ENCODE data around the gene NTM.

Gene NTM

DNA sequence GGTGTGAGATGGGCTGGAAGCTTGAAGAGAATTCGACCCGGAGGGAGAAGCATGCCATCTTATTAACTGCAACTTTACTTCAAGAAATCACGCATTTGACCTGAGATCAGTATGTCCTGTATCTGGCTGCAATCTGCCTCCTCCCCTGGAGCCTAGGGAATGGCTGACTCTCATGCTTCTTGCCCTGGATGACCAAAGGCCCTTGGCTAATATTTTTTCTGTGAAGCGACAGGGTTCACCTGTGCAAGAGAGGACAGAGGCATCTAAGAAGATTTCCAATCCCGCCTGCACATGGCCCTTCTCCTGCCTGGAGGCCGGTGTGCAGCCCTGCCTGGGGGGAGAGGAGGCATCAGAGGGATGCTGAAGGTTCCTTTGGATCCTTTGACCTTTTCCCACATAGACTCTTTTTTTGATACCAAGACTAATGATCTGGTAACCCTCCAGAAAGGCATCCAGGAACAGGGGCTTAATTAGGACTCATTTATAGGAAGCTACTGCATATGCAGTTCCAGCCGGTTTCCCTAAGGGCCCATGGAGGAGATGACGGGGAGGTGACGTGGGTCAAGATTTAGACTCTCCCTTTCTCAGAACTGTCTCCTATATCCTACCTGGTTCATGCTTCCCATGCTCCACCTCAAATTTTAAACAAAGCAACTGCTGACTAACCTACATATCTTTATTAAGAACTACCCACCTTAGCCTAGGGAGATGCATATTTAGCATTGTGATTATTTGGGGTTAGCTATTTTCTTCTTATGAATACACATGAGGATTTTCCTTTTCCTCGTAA lies 50.8 kb downstream of the NTM start:
- ChIA-PET CTCF (no interaction called here), POLR2A (no interaction called here)
- Histone ChIP-seq H3K27ac (ENCODE audit: extremely low read depth, low read depth, low read length) (no peak overlapping the region), H3K4me3 (ENCODE audit: low read depth, low read length) (no peak overlapping the region), H3K4me1 (ENCODE audit: control insufficient read depth, insufficient read depth, low read length) (no peaks in the 10 kb centered on the region), H3K36me3 (ENCODE audit: control insufficient read depth in 2 of 2, insufficient read depth in 1 of 2, low read length in 2 of 2) (no peaks in the 10 kb centered on the region), H3K9me3 (ENCODE audit: control insufficient read depth, insufficient read depth, low read depth, low read length) (no peaks in the 10 kb centered on the region)
- no peak for TF ChIP-seq ZNF354C (tag by site-specific recombination; IDR thresholded peaks at IDR 0.05; ENCODE audit: borderline replicate concordance, low read depth)
- no peak for TF ChIP-seq ZNF140 (tag by site-specific recombination; IDR thresholded peaks at IDR 0.05)
- no peak for TF ChIP-seq ZNF214 (tag by site-specific recombination; IDR thresholded peaks at IDR 0.05; ENCODE audit: borderline replicate concordance)
- TF ChIP-seq ZNF248 (tag by site-specific recombination; IDR thresholded peaks at IDR 0.05): no peak
- TF ChIP-seq ZNF23 (tag by site-specific recombination; IDR thresholded peaks at IDR 0.05; ENCODE audit: borderline replicate concordance): no peak
- no peak for TF ChIP-seq ZNF747 (tag by site-specific recombination; IDR thresholded peaks at IDR 0.05)
- no peak for TF ChIP-seq ZNF610 (tag by site-specific recombination; IDR thresholded peaks at IDR 0.05; ENCODE audit: borderline replicate concordance)
- TF ChIP-seq ZBTB8A (tag by site-specific recombination; IDR thresholded peaks at IDR 0.05): no peak
- no peak for TF ChIP-seq YY1 (tag by site-specific recombination; IDR thresholded peaks at IDR 0.05)
- TF ChIP-seq ZNF184 (tag by site-specific recombination; IDR thresholded peaks at IDR 0.05): no peak

DNA sequence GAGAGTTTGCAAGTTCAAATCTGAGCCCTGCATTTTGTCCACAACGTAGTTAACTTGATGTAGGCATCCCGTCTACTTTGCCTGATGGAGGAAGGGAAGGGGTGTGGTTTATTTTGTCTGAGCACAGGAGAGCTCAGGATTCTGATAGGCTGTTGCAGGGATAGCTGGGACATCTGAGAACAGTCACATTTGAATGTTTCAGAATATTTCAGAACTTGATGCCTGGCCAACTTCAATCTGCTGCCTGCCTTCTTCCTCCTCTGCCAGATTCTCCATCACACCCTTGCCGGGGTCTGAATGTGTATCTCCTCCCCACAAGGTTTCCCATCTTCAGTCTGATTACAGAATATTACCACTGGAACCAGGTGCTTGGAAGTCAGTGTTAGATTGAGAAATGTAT lies 51.6 kb downstream of the NTM start:
- H3K4me3 ChIP-seq (ENCODE audit: low read depth, low read length): no peak overlapping the region
- no peaks in the 10 kb centered on the region for H3K9me3 ChIP-seq (ENCODE audit: control insufficient read depth, insufficient read depth, low read depth, low read length)
- no peaks in the 10 kb centered on the region for H3K4me1 ChIP-seq (ENCODE audit: control insufficient read depth, insufficient read depth, low read length)
- TF ChIP-seq ZNF488 (tag by site-specific recombination; IDR thresholded peaks at IDR 0.05) (no peak), ZNF530 (tag by site-specific recombination; IDR thresholded peaks at IDR 0.05; ENCODE audit: low read depth) (no peak), ZSCAN5A (tag by site-specific recombination; IDR thresholded peaks at IDR 0.05) (no peak), ZNF132 (tag by site-specific recombination; IDR thresholded peaks at IDR 0.05; ENCODE audit: borderline replicate concordance) (no peak), ZNF629 (tag by site-specific recombination; IDR thresholded peaks at IDR 0.05) (no peak), KLF1 (tag by site-specific recombination; IDR thresholded peaks at IDR 0.05) (no peak), ZNF426 (tag by site-specific recombination; IDR thresholded peaks at IDR 0.05) (no peak), KLF8 (tag by site-specific recombination; IDR thresholded peaks at IDR 0.05) (no peak)
- H3K36me3 ChIP-seq (ENCODE audit: control insufficient read depth in 2 of 2, insufficient read depth in 1 of 2, low read length in 2 of 2): no peaks in the 10 kb centered on the region
- POLR2A ChIA-PET: no interaction called here
- CTCF ChIA-PET: no interaction called here
- H3K27ac ChIP-seq (ENCODE audit: extremely low read depth, low read depth, low read length): no peak overlapping the region

GRCh38 chr11:131422496-131422895 lies 52.1 kb downstream of the NTM start:
- no peak overlapping the region for H3K4me3 ChIP-seq (ENCODE audit: low read depth, low read length)
- ChIA-PET POLR2A (no interaction called here), CTCF (no interaction called here)
- H3K4me1 ChIP-seq (ENCODE audit: control insufficient read depth, insufficient read depth, low read length): no peaks in the 10 kb centered on the region
- H3K9me3 ChIP-seq (ENCODE audit: control insufficient read depth, insufficient read depth, low read depth, low read length): no peaks in the 10 kb centered on the region
- H3K27ac ChIP-seq (ENCODE audit: extremely low read depth, low read depth, low read length): no peak overlapping the region
- H3K36me3 ChIP-seq (ENCODE audit: control insufficient read depth in 2 of 2, insufficient read depth in 1 of 2, low read length in 2 of 2): no peaks in the 10 kb centered on the region
- no peak for TF ChIP-seq ZNF610 (tag by site-specific recombination; IDR thresholded peaks at IDR 0.05; ENCODE audit: borderline replicate concordance)
- TF ChIP-seq WT1 (tag by site-specific recombination; IDR thresholded peaks at IDR 0.05): no peak
- TF ChIP-seq, protein P1, sequence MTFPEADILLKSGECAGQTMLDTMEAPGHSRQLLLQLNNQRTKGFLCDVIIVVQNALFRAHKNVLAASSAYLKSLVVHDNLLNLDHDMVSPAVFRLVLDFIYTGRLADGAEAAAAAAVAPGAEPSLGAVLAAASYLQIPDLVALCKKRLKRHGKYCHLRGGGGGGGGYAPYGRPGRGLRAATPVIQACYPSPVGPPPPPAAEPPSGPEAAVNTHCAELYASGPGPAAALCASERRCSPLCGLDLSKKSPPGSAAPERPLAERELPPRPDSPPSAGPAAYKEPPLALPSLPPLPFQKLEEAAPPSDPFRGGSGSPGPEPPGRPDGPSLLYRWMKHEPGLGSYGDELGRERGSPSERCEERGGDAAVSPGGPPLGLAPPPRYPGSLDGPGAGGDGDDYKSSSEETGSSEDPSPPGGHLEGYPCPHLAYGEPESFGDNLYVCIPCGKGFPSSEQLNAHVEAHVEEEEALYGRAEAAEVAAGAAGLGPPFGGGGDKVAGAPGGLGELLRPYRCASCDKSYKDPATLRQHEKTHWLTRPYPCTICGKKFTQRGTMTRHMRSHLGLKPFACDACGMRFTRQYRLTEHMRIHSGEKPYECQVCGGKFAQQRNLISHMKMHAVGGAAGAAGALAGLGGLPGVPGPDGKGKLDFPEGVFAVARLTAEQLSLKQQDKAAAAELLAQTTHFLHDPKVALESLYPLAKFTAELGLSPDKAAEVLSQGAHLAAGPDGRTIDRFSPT (tag by site-specific recombination; IDR thresholded peaks at IDR 0.05): no peak
- TF ChIP-seq ZNF660 (tag by site-specific recombination; IDR thresholded peaks at IDR 0.05): no peak
- no peak for TF ChIP-seq EGR2 (tag by site-specific recombination; IDR thresholded peaks at IDR 0.05; ENCODE audit: low read depth)
- no peak for TF ChIP-seq ZBTB20 (tag by site-specific recombination; IDR thresholded peaks at IDR 0.05)
- TF ChIP-seq ZNF48 (tag by site-specific recombination; IDR thresholded peaks at IDR 0.05): no peak
- TF ChIP-seq ZIC2 (tag by site-specific recombination; IDR thresholded peaks at IDR 0.05): no peak

All from HEK293 (cell line).